H1 (cell line): ENCODE measurements around the gene MED31.

Experiments
- ATF3 ChIP-seq: IDR thresholded peaks from 2 replicates; pipeline ENCODE4 v1.6.1; 2011; ENCODE audit warnings: low read depth, mild to moderate bottlenecking, low read length; ENCODE audit not compliant: insufficient read depth
- CTCF ChIP-seq, 3 experiments: IDR thresholded peaks; 1 replicate in 2 of 3; 2 replicates in 1 of 3; pipeline versions ENCODE4 v1.5.1 to v1.6.1; 2011; ENCODE audit warnings: low read length in 3 of 3, mild to moderate bottlenecking in 3 of 3, inconsistent platforms in 2 of 3, low read depth in 1 of 3, moderate library complexity in 1 of 3; ENCODE audit not compliant: insufficient read depth in 1 of 3; ENCODE audit errors: control extremely low read depth in 1 of 3
- EP300 ChIP-seq, 2 experiments: IDR thresholded peaks; 1 replicate in 1 of 2; 2 replicates in 1 of 2; pipeline ENCODE4 v1.6.1; 2011 to 2012; ENCODE audit warnings: low read depth in 2 of 2, low read length in 2 of 2, mild to moderate bottlenecking in 2 of 2, borderline replicate concordance in 1 of 2, inconsistent platforms in 1 of 2, moderate library complexity in 1 of 2
- NRF1 ChIP-seq: IDR thresholded peaks from 2 replicates; pipeline ENCODE4 v1.6.1; 2011; ENCODE audit warnings: mild to moderate bottlenecking, low read depth, low read length, improper control_type of control experiment
- RBBP5 ChIP-seq: IDR thresholded peaks from 2 replicates; pipeline ENCODE4 v1.7.1; 2012; ENCODE audit warnings: low read depth, mild to moderate bottlenecking, inconsistent platforms, low read length, moderate library complexity, borderline replicate concordance
- YY1 ChIP-seq: IDR thresholded peaks from 2 replicates; pipeline ENCODE4 v1.6.1; 2011; ENCODE audit warnings: low read depth, mild to moderate bottlenecking, low read length

GRCh38 chr17:6683081-6683684, 31.8 kb upstream of the MED31 start:
- TF ChIP-seq RBBP5 (no peak), CTCF (IDR thresholded peaks at IDR 0.05; ENCODE audit: control extremely low read depth in 1 of 3, insufficient read depth in 1 of 3, low read depth in 1 of 3, low read length in 3 of 3) (no peak), ATF3 (no peak), NRF1 (no peak), EP300 (IDR thresholded peaks at IDR 0.05; ENCODE audit: borderline replicate concordance in 1 of 2, low read depth in 2 of 2, low read length in 2 of 2) (no peak), YY1 (no peak)
